Transverse colon (tissue), 4 donors: Measurements from ENCODE around the gene CYP1A1. TPM values are rescaled to one million over a fixed set of nuclear protein-coding genes. Genes with fewer than 3 reads are reported as not detected.
"Not testable (repeated sequence)": the region's sequence is repeated elsewhere in the genome, so short reads cannot be mapped to it uniquely, and the experiment has no call there.

Experiments
- DNase-seq: peaks from one replicate; pipeline ENCODE4 v3.0.0-alpha.2; 2019
- H3K27ac ChIP-seq, 4 donors: fragments of 200-600 bp; sonication (generic); 2 replicates each; pipeline ENCODE4 v1.5.1; 2016 to 2018; ENCODE audit warnings: inconsistent platforms in 4 of 4
- H3K27me3 ChIP-seq: fragments of 200-600 bp; sonication (generic); 2 replicates; pipeline ENCODE4 v1.5.1; 2017; ENCODE audit warnings: inconsistent platforms
- H3K36me3 ChIP-seq, 4 donors: fragments of 200-600 bp; sonication (generic); 2 replicates each; pipeline ENCODE4 v1.5.1; 2017 to 2019; ENCODE audit warnings: inconsistent platforms in 4 of 4
- H3K4me1 ChIP-seq, 4 donors: fragments of 200-600 bp; sonication (generic); 2 replicates each; pipeline ENCODE4 v1.5.1; 2017 to 2020; ENCODE audit warnings: inconsistent platforms in 4 of 4
- H3K4me3 ChIP-seq, 4 donors: fragments of 200-600 bp; sonication (generic); 1 replicate in 1 of 4; 2 replicates in 3 of 4; pipeline versions ENCODE4 v1.5.1 to v1.6.1; 2017 to 2019; ENCODE audit warnings: inconsistent platforms in 4 of 4
- H3K9me3 ChIP-seq, 2 donors: fragments of 200-600 bp; sonication (generic); 2 replicates each; pipeline ENCODE4 v1.5.1; 2017 to 2019; ENCODE audit warnings: inconsistent platforms in 2 of 2
- EP300 ChIP-seq: sonication (generic); formaldehyde crosslinking; IDR thresholded peaks from one replicate; pipeline ENCODE4 v1.6.1; 2017; ENCODE audit warnings: antibody characterized with exemption, low read depth
- POLR2A ChIP-seq: fragments of 450-650 bp; IDR thresholded peaks from one replicate; pipeline ENCODE4 v1.6.1; 2016; ENCODE audit warnings: antibody characterized with exemption, mild to moderate bottlenecking, moderate library complexity
- POLR2AphosphoS5 ChIP-seq, 3 donors: sonication (generic); formaldehyde crosslinking; IDR thresholded peaks; one replicate each; pipeline ENCODE4 v1.6.1; 2016; ENCODE audit warnings: antibody characterized with exemption in 3 of 3
- WGBS, 2 donors: methylation state at CpG; one replicate each; pipeline ENCODE4 v1.1.5; 2018; ENCODE audit warnings: low coverage in 1 of 2; 5-methylcytosine and 5-hydroxymethylcytosine counted together
- in situ Hi-C, 4 donors: fragments of 200-750 bp; cut with MboI; loops; one replicate each; pipeline versions ENCODE4 v1.15.0 to v1.15.1; 2017; ENCODE audit warnings: low sequenced_read_pairs in 3 of 4, low pct_ligation_motif_present in 1 of 4, low pct_unique_long_range_greater_than_20kb in 1 of 4
- intact Hi-C: fragments of 100-400 bp; cut with DNase I; formaldehyde crosslinking; loops from one replicate; pipeline ENCODE4 v1.15.1; 2023; ENCODE audit warnings: low total_unique reads
- total RNA-seq, 4 donors: library from RNA; depleted of rRNA; stranded (reverse); fragments of >200 nt; gene quantifications; one replicate each; pipeline ENCODE4 v1.1.0, GENCODE V29; 2016
- TF ChIP-seq, protein P1 (sequence below), 5 experiments: fragments of 200-600 bp in 3 of 5; fragments of 450-650 bp in 2 of 5; sonication (generic) in 3 of 5; IDR thresholded peaks; 1 replicate in 2 of 5; 2 replicates in 3 of 5; pipeline ENCODE4 v1.5.1; 2016 to 2017; ENCODE audit warnings: antibody characterized with exemption in 5 of 5, inconsistent platforms in 3 of 5, mild to moderate bottlenecking in 2 of 5, moderate library complexity in 1 of 5

CYP1A1 gene
- total RNA-seq, 4 donors from 2014 or later = 0.55 to 1.1 TPM; not detected in 2

DNA sequence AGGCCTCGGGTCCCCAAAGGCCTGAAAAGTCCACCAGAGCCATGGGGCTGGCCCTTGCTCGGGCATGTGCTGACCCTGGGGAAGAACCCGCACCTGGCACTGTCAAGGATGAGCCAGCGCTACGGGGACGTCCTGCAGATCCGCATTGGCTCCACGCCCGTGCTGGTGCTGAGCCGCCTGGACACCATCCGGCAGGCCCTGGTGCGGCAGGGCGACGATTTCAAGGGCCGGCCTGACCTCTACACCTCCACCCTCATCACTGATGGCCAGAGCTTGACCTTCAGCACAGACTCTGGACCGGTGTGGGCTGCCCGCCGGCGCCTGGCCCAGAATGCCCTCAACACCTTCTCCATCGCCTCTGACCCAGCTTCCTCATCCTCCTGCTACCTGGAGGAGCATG, 24.5 kb upstream of the CYP1A1 start:
- in situ Hi-C loops (loop anchor here in 3 of 4 donors (10.0 to 25.0 kb wide), 2 partner anchors 105 to 363 kb away; no protein-coding TSS in a partner anchor), intact Hi-C loops (no loop called here)
- Histone ChIP-seq H3K4me3 (no peak overlapping the region), H3K36me3 (no peaks in the 10 kb centered on the region), H3K9me3 (no peaks in the 10 kb centered on the region), H3K27me3 (no peaks in the 10 kb centered on the region), H3K27ac (no peak overlapping the region), H3K4me1 (no peaks in the 10 kb centered on the region)
- 90% methylated on average over 18 of the region's 20 CpGs; no CpG with 5 or more reads in 1 of the 2 donors for WGBS, 2 donors
- no peak for DNase-seq
- TF ChIP-seq, protein P1, sequence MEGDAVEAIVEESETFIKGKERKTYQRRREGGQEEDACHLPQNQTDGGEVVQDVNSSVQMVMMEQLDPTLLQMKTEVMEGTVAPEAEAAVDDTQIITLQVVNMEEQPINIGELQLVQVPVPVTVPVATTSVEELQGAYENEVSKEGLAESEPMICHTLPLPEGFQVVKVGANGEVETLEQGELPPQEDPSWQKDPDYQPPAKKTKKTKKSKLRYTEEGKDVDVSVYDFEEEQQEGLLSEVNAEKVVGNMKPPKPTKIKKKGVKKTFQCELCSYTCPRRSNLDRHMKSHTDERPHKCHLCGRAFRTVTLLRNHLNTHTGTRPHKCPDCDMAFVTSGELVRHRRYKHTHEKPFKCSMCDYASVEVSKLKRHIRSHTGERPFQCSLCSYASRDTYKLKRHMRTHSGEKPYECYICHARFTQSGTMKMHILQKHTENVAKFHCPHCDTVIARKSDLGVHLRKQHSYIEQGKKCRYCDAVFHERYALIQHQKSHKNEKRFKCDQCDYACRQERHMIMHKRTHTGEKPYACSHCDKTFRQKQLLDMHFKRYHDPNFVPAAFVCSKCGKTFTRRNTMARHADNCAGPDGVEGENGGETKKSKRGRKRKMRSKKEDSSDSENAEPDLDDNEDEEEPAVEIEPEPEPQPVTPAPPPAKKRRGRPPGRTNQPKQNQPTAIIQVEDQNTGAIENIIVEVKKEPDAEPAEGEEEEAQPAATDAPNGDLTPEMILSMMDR (IDR thresholded peaks at IDR 0.05) = no peak
- TF ChIP-seq POLR2A = no peak
- TF ChIP-seq POLR2AphosphoS5 (IDR thresholded peaks at IDR 0.05) = no peak
- TF ChIP-seq EP300 = no peak

DNA sequence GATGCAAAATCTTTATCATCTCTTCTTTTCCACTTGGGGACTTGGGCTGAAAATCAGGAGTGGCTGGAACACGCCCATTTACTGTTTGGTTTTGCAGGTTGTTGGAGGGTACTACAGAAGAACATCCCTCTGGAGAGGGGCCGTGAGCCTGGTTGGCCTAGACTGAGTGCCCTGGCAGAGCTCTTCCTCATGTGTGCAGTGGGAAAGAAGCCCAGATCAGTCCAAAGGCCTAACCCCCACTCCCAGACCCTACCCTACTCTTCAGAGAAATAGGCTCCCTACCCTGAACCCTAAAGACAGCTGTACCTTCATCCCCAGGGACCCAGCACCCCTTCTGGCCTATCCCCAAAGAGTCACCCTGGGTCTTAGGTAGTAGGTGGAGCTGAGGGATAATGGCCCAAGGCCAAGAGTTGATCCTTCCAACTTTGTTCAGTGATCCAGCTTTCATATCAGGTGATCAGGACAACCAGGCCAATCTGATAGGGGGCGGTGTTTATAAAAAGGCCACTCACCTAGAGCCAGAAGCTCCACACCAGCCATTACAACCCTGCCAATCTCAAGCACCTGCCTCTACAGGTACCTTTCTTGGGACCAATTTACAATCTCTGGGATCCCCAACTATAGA, 23.1 kb upstream of the CYP1A1 start, which contains the start of gene CYP1A2:
TSS of gene CYP1A2 (plus strand) at position 524 of the 625 bp plus-strand sequence. CDS start 894 bp downstream, outside the sequence.
- in situ Hi-C loops (no loop called here), intact Hi-C loops (no loop called here)
- H3K36me3 ChIP-seq = no peaks in the 10 kb centered on the region
- TF ChIP-seq POLR2AphosphoS5 (IDR thresholded peaks at IDR 0.05) (no peak), EP300 (no peak), POLR2A (no peak)
- TF ChIP-seq, protein P1 (IDR thresholded peaks at IDR 0.05) = no peak
- H3K27ac ChIP-seq = no peak within 1 kb of the TSS
- H3K9me3 ChIP-seq = no peaks in the 10 kb centered on the region
- 88% methylated on average over 3 of the region's 3 CpGs; no CpG with 5 or more reads in 1 of the 2 donors for WGBS, 2 donors
- no peaks in the 10 kb centered on the region for H3K27me3 ChIP-seq
- H3K4me3 ChIP-seq = no peak within 1 kb of the TSS
- no peak for DNase-seq
- H3K4me1 ChIP-seq = no peaks in the 10 kb centered on the region

DNA sequence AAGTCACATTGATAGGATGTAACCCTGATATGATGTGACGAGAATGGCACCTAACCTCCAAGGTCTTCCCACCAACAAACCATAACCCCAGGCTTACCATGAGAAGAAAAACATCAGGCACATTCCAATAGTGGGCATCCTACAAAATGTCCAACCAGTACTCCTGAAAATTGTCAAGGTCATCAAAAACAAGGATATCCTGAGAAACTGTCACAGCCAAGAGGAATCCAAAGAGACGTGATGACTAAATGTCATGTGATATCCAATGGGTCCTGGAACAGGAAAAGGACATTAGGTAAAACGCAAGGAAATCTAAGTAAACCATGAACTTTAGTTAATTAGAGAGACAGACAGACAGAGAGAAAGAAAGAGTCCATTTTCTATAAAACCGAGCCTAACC, 21.1 kb upstream of the CYP1A1 start:
- peaks cover 3% of the 10 kb centered on the region for H3K27me3 ChIP-seq
- H3K4me3 ChIP-seq = no peak overlapping the region
- no peak for DNase-seq
- no peak overlapping the region for H3K27ac ChIP-seq
- WGBS, 2 donors = 74 to 80% methylated on average over 3 to 4 of the region's 4 CpGs
- no peaks in the 10 kb centered on the region for H3K9me3 ChIP-seq
- intact Hi-C loops = no loop called here
- no peaks in the 10 kb centered on the region for H3K36me3 ChIP-seq
- in situ Hi-C loops = no loop called here
- no peak for TF ChIP-seq EP300
- no peak for TF ChIP-seq POLR2AphosphoS5 (IDR thresholded peaks at IDR 0.05)
- no peak for TF ChIP-seq POLR2A
- TF ChIP-seq, protein P1 (IDR thresholded peaks at IDR 0.05) = no peak
- H3K4me1 ChIP-seq = no peaks in the 10 kb centered on the region

DNA sequence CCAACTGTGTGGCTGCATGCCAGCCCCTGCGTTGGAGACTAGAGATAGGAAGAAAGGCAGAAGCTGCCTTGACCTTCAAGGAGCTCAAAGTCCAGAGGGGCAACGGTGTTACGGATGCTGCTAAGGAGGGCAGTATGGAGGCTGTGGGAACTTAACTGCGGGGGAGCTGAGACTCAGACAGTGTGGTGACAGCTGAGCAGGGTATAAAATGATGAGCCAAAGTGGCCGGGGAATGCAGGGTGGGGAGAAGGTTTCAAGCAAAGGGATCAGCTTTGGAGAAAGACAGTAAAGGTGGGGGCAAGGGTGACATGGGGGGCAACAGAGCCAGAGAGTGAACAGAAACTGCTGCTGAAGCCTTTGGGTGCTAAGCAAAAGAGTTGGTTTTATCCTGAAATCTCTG, 17.1 kb upstream of the CYP1A1 start:
- DNase-seq = no peak
- H3K36me3 ChIP-seq = no peaks in the 10 kb centered on the region

DNA sequence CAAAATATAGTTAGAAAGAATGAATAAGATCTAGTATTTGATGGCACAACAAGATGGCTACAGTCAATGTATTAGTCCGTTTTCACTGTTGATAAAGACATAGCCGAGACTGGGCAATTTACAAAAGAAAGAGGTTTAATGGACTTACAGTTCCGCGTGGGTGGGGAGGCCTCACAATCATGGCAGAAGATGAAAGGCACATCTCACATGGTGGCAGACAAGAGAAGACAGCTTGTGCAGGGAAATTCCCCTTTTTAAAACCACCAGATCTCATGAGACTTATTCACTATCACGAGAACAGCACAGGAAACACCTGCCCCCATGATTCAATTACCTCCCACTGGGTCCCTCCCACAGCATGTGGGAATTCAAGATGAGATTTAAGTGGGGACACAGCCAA, 12.9 kb upstream of the CYP1A1 start:
- H3K4me1 ChIP-seq, H3K4me3 ChIP-seq, H3K36me3 ChIP-seq, H3K27ac ChIP-seq, DNase-seq, in situ Hi-C loops, H3K9me3 ChIP-seq, intact Hi-C loops: not testable (repeated sequence)
- WGBS, 2 donors = 70 to 75% methylated on average over 5 of the region's 5 CpGs
- H3K27me3 ChIP-seq = peaks cover 29% of the 10 kb centered on the region

More for the DNA sequence above, 17.1 kb upstream of the CYP1A1 start:
- no peak overlapping the region for H3K4me3 ChIP-seq
- no peak overlapping the region for H3K27ac ChIP-seq
- intact Hi-C loops (no loop called here), in situ Hi-C loops (no loop called here)
- WGBS, 2 donors = 74% methylated on average over 5 of the region's 5 CpGs; no CpG with 5 or more reads in 1 of the 2 donors
- no peaks in the 10 kb centered on the region for H3K4me1 ChIP-seq
- TF ChIP-seq, protein P1 (IDR thresholded peaks at IDR 0.05) = no peak
- TF ChIP-seq EP300 = no peak
- TF ChIP-seq POLR2AphosphoS5 (IDR thresholded peaks at IDR 0.05) = no peak
- no peak for TF ChIP-seq POLR2A
- no peaks in the 10 kb centered on the region for H3K9me3 ChIP-seq
- H3K27me3 ChIP-seq = peaks cover 5% of the 10 kb centered on the region
